Esophagus squamous epithelium (tissue), 4 donors: ENCODE data around the gene UHMK1.

Source experiments
- POLR2A ChIP-seq, 4 donors: fragments of 450-650 bp; IDR thresholded peaks; one replicate each; pipeline ENCODE4 v1.6.1; 2017; ENCODE audit warnings: antibody characterized with exemption in 4 of 4, mild to moderate bottlenecking in 4 of 4, moderate library complexity in 3 of 4
- TF ChIP-seq, protein P1 (sequence below), 6 experiments: fragments of 450-650 bp in 4 of 6; fragments of 200-600 bp in 2 of 6; sonication (generic) in 2 of 6; IDR thresholded peaks; one replicate each; pipeline ENCODE4 v1.5.1; 2016 to 2019; ENCODE audit warnings: antibody characterized with exemption in 6 of 6, mild to moderate bottlenecking in 4 of 6, moderate library complexity in 4 of 6

DNA sequence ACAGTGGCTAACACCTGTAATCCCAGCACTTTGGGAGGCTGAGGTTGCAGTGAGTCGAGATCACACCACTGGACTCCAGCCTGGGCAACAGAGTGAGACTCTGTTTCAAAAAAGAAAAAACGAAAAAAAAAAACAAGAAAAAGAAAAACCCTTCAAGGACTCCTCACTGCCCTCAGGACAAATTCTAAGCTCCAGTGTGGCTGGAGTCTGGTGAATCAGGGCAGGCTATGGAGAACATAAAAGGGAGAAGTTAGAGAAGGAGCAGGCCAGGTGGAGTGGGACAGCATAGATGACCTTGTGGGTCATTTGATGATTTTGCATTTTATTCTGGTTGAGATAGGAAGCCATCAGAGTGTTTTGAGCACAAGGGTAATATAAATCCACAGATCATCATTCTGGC lies 51.4 kb downstream of the UHMK1 start:
- TF ChIP-seq, protein P1, sequence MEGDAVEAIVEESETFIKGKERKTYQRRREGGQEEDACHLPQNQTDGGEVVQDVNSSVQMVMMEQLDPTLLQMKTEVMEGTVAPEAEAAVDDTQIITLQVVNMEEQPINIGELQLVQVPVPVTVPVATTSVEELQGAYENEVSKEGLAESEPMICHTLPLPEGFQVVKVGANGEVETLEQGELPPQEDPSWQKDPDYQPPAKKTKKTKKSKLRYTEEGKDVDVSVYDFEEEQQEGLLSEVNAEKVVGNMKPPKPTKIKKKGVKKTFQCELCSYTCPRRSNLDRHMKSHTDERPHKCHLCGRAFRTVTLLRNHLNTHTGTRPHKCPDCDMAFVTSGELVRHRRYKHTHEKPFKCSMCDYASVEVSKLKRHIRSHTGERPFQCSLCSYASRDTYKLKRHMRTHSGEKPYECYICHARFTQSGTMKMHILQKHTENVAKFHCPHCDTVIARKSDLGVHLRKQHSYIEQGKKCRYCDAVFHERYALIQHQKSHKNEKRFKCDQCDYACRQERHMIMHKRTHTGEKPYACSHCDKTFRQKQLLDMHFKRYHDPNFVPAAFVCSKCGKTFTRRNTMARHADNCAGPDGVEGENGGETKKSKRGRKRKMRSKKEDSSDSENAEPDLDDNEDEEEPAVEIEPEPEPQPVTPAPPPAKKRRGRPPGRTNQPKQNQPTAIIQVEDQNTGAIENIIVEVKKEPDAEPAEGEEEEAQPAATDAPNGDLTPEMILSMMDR (IDR thresholded peaks at IDR 0.05): no peak
- TF ChIP-seq POLR2A (IDR thresholded peaks at IDR 0.05): no peak
